HFF-Myc (cell line): ENCODE data around the gene SCG5.

Experiments
- DNase-seq: peaks from one replicate; pipeline ENCODE4 v3.0.0-alpha.2; 2011; ENCODE audit warnings: low read depth; ENCODE audit errors: extremely low read depth
- H3K4me3 ChIP-seq: replicated peaks from 2 replicates; pipeline ENCODE4 v1.5.1; 2011; ENCODE audit warnings: low read depth, mild to moderate bottlenecking, control low read depth, low read length
- CTCF ChIP-seq: IDR thresholded peaks from 2 replicates; pipeline ENCODE4 v1.5.1; 2012; ENCODE audit warnings: mild to moderate bottlenecking, low read depth, low read length, control low read depth; ENCODE audit errors: missing control alignments

The SCG5 gene

DNA sequence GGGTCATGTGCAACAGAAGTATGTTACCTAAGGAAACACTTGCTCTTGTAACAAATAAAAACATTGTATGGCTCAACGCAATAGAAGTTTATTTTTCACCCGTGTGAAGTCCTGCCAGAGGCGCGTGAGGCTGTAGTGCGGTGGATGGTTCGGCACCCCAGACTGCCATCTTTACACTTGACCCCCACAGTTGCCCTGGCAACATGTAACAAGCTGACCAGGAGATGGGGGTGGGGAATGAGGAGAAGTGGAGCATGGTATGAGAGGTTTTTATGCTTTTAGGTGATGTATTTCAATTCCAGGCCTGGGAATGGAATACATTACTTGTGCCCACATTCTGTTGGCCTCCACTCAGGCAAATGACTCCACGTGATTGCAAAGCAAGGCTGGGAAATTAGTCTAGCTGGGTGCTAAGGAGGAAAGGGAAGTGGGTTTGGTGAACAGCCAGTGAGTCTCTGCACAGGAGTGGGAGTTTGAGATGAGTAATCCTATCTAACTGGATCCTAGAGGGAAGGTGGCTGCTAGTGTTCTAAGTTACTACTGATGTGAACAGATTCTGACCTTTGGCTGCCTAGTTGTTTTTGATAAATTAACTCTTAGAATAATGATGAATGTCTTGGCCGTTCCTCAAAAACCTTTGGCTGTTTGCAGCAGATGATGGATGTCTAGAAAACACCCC lies 42.5 kb downstream of the SCG5 start:
- no peak for TF ChIP-seq CTCF
- DNase-seq: peak; percentile 78
- H3K4me3 ChIP-seq: no peak overlapping the region

GRCh38 chr15:32685576-32685975 lies 44.1 kb downstream of the SCG5 start:
- no peak for DNase-seq
- TF ChIP-seq CTCF: no peak
- no peak overlapping the region for H3K4me3 ChIP-seq

DNA sequence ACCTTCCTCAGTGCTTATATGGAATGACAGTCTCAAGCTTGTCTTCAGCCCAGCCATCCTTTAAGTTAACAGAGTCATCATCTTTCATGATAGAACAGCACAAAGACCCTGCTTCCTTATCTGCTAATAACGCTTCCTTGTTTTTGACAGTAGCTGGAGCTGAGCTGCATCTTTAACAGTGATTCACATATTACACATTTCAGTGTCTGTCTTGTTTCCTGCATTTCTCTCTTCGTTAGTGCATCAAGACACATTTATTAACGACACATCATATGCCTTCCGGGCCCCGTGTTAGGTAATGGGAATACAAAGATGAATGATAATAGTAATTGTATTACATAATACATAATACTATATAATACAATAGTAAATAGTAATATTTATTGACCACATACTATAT lies 46.0 kb downstream of the SCG5 start:
- no peak for DNase-seq
- TF ChIP-seq CTCF: no peak
- H3K4me3 ChIP-seq: no peak overlapping the region

DNA sequence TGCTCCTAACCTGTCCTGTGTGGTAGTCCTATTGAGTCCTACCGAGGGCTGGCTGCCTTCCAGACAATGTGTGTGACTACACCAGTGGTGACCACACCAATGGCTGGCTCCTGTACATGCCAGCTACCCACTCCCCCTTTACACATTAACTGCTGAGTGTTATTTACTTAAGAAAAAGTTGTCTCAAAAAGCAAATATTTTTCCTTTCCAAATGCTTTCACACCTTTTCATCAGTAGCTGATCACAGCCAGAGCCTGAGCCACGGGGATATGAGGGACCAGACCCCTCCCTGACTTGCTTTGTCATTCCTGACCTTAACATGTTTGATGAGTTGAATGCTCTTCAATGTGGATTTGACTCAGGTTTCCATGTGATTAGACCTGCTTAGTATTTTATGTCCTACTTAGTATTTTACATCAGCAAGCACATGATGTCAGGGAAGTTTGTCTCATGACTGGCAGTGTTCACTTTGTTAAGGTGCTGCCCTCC lies 46.7 kb downstream of the SCG5 start:
- no peak for TF ChIP-seq CTCF
- H3K4me3 ChIP-seq: no peak overlapping the region
- DNase-seq: no peak

DNA sequence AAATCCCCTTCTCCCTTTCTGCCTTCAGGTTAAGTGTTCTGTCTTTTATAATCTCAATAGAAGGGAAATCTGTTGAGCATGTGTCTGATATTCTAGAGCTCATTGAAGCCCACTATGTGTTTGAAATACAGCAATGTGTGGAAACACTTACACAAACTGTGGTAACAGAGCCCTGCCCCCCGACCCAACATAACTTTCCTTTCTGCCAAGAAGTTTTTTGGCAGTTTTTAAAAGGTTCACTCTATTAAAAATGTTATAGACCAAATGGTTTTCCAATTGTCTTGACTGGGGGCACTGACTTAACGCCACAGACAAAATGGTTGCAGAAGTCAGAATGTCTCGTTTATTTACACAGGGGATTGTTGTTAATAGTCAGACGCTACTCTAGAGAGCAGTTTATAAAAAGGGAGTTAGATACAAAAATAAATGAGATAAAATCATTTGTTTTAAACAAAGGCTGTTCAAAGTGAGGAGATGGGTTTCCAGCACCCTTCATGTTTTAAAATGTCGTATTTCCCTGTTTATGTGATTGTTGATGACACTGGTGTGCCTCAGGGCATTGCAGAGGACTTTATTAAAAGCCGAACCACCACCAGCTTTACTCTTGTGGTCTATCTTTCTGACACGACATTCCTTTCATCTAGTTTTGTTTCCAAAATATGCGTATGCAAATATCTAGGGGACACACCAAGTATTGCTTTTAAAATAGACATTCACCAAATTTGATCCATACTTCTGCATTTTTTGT lies 49.6 kb downstream of the SCG5 start:
- H3K4me3 ChIP-seq: no peak overlapping the region
- TF ChIP-seq CTCF: no peak
- no peak for DNase-seq

GRCh38 chr15:32691689-32692038 lies 50.2 kb downstream of the SCG5 start:
- no peak for TF ChIP-seq CTCF
- DNase-seq: no peak
- no peak overlapping the region for H3K4me3 ChIP-seq
